ENCODE measurements around the gene TMEM38B.
"Not testable (repeated sequence)": the region's sequence is repeated elsewhere in the genome, so short reads cannot be mapped to it uniquely, and the experiment has no call there.

TMEM38B gene

GRCh38 chr9:105728230-105728629 is 33.9 kb downstream of the TMEM38B start:
- not testable (repeated sequence) for DNase-seq

- DNase-seq = not testable (repeated sequence)
These were observed 37.1 kb downstream of the TMEM38B start for GRCh38 chr9:105731420-105731819.

GRCh38 chr9:105735366-105735765 is 41.0 kb downstream of the TMEM38B start:
- no peak for DNase-seq

GRCh38 chr9:105737205-105737604 is 42.9 kb downstream of the TMEM38B start:
- DNase-seq = no peak

GRCh38 chr9:105742088-105742487 is 47.7 kb downstream of the TMEM38B start:
- DNase-seq = no peak

- not testable (repeated sequence) for DNase-seq
These were observed 53.0 kb downstream of the TMEM38B start for GRCh38 chr9:105747325-105747724.

GRCh38 chr9:105751761-105752160 is 57.4 kb downstream of the TMEM38B start:
- DNase-seq = no peak

- no peak for DNase-seq
These were observed 63.3 kb downstream of the TMEM38B start for GRCh38 chr9:105757496-105758251.

- no peak for DNase-seq
These were observed 65.7 kb downstream of the TMEM38B start for GRCh38 chr9:105760053-105760452.

GRCh38 chr9:105782561-105783494 is 88.5 kb downstream of the TMEM38B start:
- DNase-seq = not testable (repeated sequence)

GRCh38 chr9:105783495-105783872 is 89.1 kb downstream of the TMEM38B start:
- not testable (repeated sequence) for DNase-seq

- not testable (repeated sequence) for DNase-seq
These were observed 92.5 kb downstream of the TMEM38B start for GRCh38 chr9:105786796-105787195.

- DNase-seq = no peak
These were observed 121.9 kb downstream of the TMEM38B start for GRCh38 chr9:105816202-105816744.

- no peak for DNase-seq
These were observed 122.6 kb downstream of the TMEM38B start for GRCh38 chr9:105816981-105817380.

GRCh38 chr9:105818903-105819302 is 124.6 kb downstream of the TMEM38B start:
- DNase-seq = no peak

GRCh38 chr9:105822814-105823213 is 128.5 kb downstream of the TMEM38B start:
- DNase-seq = no peak

Data from stimulated activated CD4-positive, alpha-beta T cell treated with anti-CD3 and anti-CD28 coated beads, Interleukin-4, amount 100 ng/mL, for 1 hour (primary cell).